IPS DF 4.7 (cell line): ENCODE results near the gene ARL8B.

ENCODE experiments used
- DNase-seq: peaks from one replicate; pipeline ENCODE4 v3.0.0-alpha.2; 2013; ENCODE audit warnings: low spot score; ENCODE audit errors: extremely low read depth

The ARL8B gene

GRCh38 chr3:5205165-5205941, 83.3 kb downstream of the ARL8B start:
- DNase-seq, result no peak

GRCh38 chr3:5210926-5211325, 88.8 kb downstream of the ARL8B start:
- DNase-seq, result no peak

GRCh38 chr3:5212628-5213573, 90.8 kb downstream of the ARL8B start:
- DNase-seq, result no peak

- DNase-seq, result no peak
Observed at GRCh38 chr3:5213574-5213966, 91.5 kb downstream of the ARL8B start.

GRCh38 chr3:5214352-5214751, 92.3 kb downstream of the ARL8B start:
- no peak for DNase-seq

GRCh38 chr3:5217824-5218595, 95.9 kb downstream of the ARL8B start:
- no peak for DNase-seq

GRCh38 chr3:5218815-5219214, 96.7 kb downstream of the ARL8B start:
- no peak for DNase-seq

GRCh38 chr3:5219216-5219615, 97.1 kb downstream of the ARL8B start:
- DNase-seq, result no peak

- DNase-seq, result no peak
Observed at GRCh38 chr3:5220193-5220592, 98.1 kb downstream of the ARL8B start.

GRCh38 chr3:5220667-5221431, 98.8 kb downstream of the ARL8B start:
- no peak for DNase-seq

- no peak for DNase-seq
Observed at GRCh38 chr3:5221701-5222100, 99.6 kb downstream of the ARL8B start.

- DNase-seq, result no peak
Observed at GRCh38 chr3:5222283-5223005, 100.4 kb downstream of the ARL8B start.

- DNase-seq, result no peak
Observed at GRCh38 chr3:5226783-5227182, 104.7 kb downstream of the ARL8B start.

GRCh38 chr3:5227812-5228211, 105.7 kb downstream of the ARL8B start:
- no peak for DNase-seq

- no peak for DNase-seq
Observed at GRCh38 chr3:5229414-5229813, 107.3 kb downstream of the ARL8B start.
